Measurements from ENCODE around the gene KIF19. TPM values are rescaled to one million over a fixed set of nuclear protein-coding genes. Genes with fewer than 3 reads are reported as not detected.

Gene KIF19
- total and polyA plus RNA-seq, 2 of the 8 experiments (the other 6 are each of a cell fraction or from before 2014, with no cell fraction given), result 0.52 to 0.77 TPM

DNA sequence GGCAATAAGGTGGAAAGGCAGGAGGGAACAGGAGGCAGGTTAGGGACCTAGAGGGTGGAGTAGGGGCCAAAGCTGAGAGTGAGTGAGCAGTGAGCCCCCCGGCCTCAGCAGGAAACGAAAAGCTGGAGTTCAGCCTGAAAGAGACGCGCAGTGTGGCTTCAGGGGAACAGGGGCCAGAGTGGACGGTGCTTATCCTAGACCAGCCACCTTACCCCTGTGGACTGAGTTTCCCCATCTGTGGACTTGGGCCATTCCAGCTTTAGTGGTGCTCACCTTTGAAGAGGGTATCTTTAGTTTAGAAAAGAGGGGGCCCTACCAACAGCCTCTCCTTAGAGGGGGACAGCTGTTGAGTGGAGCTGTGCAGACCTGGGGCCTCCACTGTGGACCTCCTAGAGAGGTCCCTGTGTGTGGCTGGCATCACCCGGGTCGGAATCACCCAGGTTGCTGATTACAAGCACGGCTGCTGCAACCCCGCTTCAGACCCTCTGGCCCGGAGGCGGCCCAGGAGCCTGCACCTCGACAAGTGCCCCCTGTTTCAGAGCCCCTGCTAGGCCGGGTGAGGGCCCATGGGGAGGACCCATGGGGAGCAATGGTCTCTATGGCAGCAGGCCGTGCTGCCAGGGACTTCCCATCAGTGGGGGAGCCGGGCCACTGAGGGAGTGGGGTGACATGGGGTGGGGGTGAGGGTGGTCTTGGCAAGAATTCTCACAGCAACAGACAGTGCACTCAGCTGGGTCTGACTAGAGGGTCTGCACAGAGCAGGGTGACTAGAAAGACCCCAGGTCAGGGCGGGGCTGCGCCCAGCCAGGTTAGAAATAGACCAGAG, 43.9 kb downstream of the KIF19 start:
- Histone ChIP-seq H3K36me3 (ENCODE audit: control insufficient read depth in 2 of 4, insufficient read depth in 4 of 4, low read length in 3 of 4) (no peaks in the 10 kb centered on the region), H3K14ac (ENCODE audit: insufficient read length) (no peak overlapping the region)
- POLR2A ChIA-PET (ENCODE audit: partially characterized antibody), result no interaction called here

More for the DNA sequence above, 43.9 kb downstream of the KIF19 start:
- CTCF ChIA-PET (ENCODE audit: partially characterized antibody), result interaction anchor here (0.8 to 9.2 kb wide), 30 partner anchors 10 to 178 kb away, joined by 3 to 106 read pairs (median 6); partner anchors contain the start of genes CD300A and RPL38
- no peak overlapping the region for H3K9ac ChIP-seq (replicated peaks in 1 of 4; ENCODE audit: extremely low read depth in 1 of 4, low read depth in 3 of 4, low read length in 3 of 4)
- H2AK5ac ChIP-seq (ENCODE audit: low read depth, low read length), result no peak overlapping the region
- H2AFZ ChIP-seq (ENCODE audit: low read length), result no peak overlapping the region
- H2BK15ac ChIP-seq (ENCODE audit: low read length), result no peak overlapping the region
- no peak overlapping the region for H3K4me3 ChIP-seq (ENCODE audit: extremely low read depth in 1 of 4, insufficient read depth in 2 of 4, low read depth in 3 of 4, low read length in 4 of 4)
- no peaks in the 10 kb centered on the region for H3K79me2 ChIP-seq (ENCODE audit: control insufficient read depth in 1 of 2, insufficient read depth in 2 of 2, low read length in 2 of 2)
- no peaks in the 10 kb centered on the region for H3K79me1 ChIP-seq (ENCODE audit: low read depth, low read length)
- H4K20me1 ChIP-seq (replicated peaks in 1 of 2; ENCODE audit: control insufficient read depth in 1 of 2, insufficient read depth in 2 of 2, low read length in 2 of 2), result no peaks in the 10 kb centered on the region
- DNase-seq (ENCODE audit: low read depth in 1 of 2, low spot score in 2 of 2) (no peak), FAIRE-seq (no peak)
- no peak overlapping the region for H2BK20ac ChIP-seq (ENCODE audit: low read length)
- no peak overlapping the region for H4K5ac ChIP-seq (ENCODE audit: insufficient read length, low read depth, low read length)
- H3K4ac ChIP-seq (replicated peaks; ENCODE audit: insufficient read length, low read depth, low read length), result no peak overlapping the region
- no peak for TF ChIP-seq SIX5 (IDR thresholded peaks at IDR 0.05; ENCODE audit: low read depth, low read length)
- TF ChIP-seq EZH2 (IDR thresholded peaks at IDR 0.05; ENCODE audit: low read depth, low read length, severe bottlenecking), result no peak
- no peak for TF ChIP-seq SP4 (IDR thresholded peaks at IDR 0.05; ENCODE audit: low read length)
- no peak for TF ChIP-seq BCL11A (IDR thresholded peaks at IDR 0.05; ENCODE audit: low read depth in 2 of 2, low read length in 2 of 2)
- TF ChIP-seq BACH1 (IDR thresholded peaks at IDR 0.05; ENCODE audit: low read length), result no peak
- TF ChIP-seq SRF (IDR thresholded peaks at IDR 0.05; ENCODE audit: low read depth, low read length), result no peak
- TF ChIP-seq JUN (IDR thresholded peaks at IDR 0.05; ENCODE audit: low read depth, low read length), result no peak
- no peak overlapping the region for H2BK5ac ChIP-seq (ENCODE audit: low read depth, low read length)
- no peak overlapping the region for H3K23ac ChIP-seq (ENCODE audit: insufficient read length)
- H4K91ac ChIP-seq (replicated peaks; ENCODE audit: insufficient read length, low read length), result no peak overlapping the region
- H3K27me3 ChIP-seq (replicated peaks in 1 of 4; ENCODE audit: control insufficient read depth in 3 of 4, extremely low read depth in 1 of 4, insufficient read depth in 3 of 4, low read length in 3 of 4), result no peaks in the 10 kb centered on the region; a peak in 4 of 7 replicates
- H3K18ac ChIP-seq (ENCODE audit: extremely low read depth, low read length), result no peak overlapping the region
- H2BK120ac ChIP-seq (replicated peaks; ENCODE audit: low read depth, low read length), result no peak overlapping the region
- H3K9me3 ChIP-seq (ENCODE audit: insufficient read depth in 2 of 2, low read depth in 1 of 2, low read length in 1 of 2), result peaks cover 0 to 8% of the 10 kb centered on the region in 2 experiments; a peak in 1 of 4 replicates
- WGBS, 2 experiments (ENCODE audit: extremely low coverage in 1 of 2, insufficient coverage in 1 of 2, insufficient read length in 1 of 2, insufficient replicate concordance in 2 of 2, low coverage in 1 of 2, low lambda C conversion rate in 2 of 2, missing lambda C conversion rate in 1 of 2), result 82% methylated on average over 17 of the region's 17 CpGs; no CpG with 5 or more reads in 1 of the 2 experiments
- no peaks in the 10 kb centered on the region for H3K23me2 ChIP-seq (ENCODE audit: low read depth, low read length)
- H3K27ac ChIP-seq (ENCODE audit: low read depth, low read length), result no peak overlapping the region
- H3K4me1 ChIP-seq (replicated peaks in 1 of 4; ENCODE audit: control insufficient read depth in 3 of 4, insufficient read depth in 4 of 4, low read length in 3 of 4), result peaks cover 0 to 12% (median 7%) of the 10 kb centered on the region in 4 experiments; a peak in 6 of 7 replicates
- H4K8ac ChIP-seq (ENCODE audit: extremely low read depth, insufficient read depth, low read length), result no peak overlapping the region
- H3K56ac ChIP-seq (replicated peaks; ENCODE audit: insufficient read length, low read depth, low read length), result no peak overlapping the region
- H2BK12ac ChIP-seq (ENCODE audit: low read depth, low read length), result 0 out of 2 replicates have a peak overlapping the region, but pooled peaks have one; percentile 80
- no peak overlapping the region for H3K4me2 ChIP-seq (ENCODE audit: insufficient read depth in 1 of 2, low read depth in 2 of 2, low read length in 2 of 2)

All from H1 (cell line).